ENCODE measurements around the gene TAF11L14. TPM values are rescaled to one million over a fixed set of nuclear protein-coding genes. Genes with fewer than 3 reads are reported as not detected.

Gene TAF11L14
- total and polyA plus RNA-seq, 9 of the 15 experiments (the other 6 are each of a cell fraction or from before 2014, with no cell fraction given), result not detected

- ChIA-PET CTCF (ENCODE audit: low intra/inter-chr PET ratio) (no interaction called here), POLR2A (no interaction called here)
- no peaks in the 10 kb centered on the region for H3K9me3 ChIP-seq (replicated peaks; ENCODE audit: control insufficient read depth, insufficient read depth, low read depth, low read length)
- no TSS peak for BruUV-seq (replicated peaks)
- 0% methylated on average over 2 of the region's 2 CpGs for WGBS (ENCODE audit: insufficient coverage, low coverage, missing lambda C conversion rate)
- no peaks in the 10 kb centered on the region for H3K4me1 ChIP-seq (replicated peaks in 1 of 2; ENCODE audit: control insufficient read depth in 2 of 2, insufficient read depth in 2 of 2, low read length in 2 of 2)
- H3K9me1 ChIP-seq (ENCODE audit: control insufficient read depth, insufficient read depth, low read length), result no peaks in the 10 kb centered on the region
- DNase-seq (ENCODE audit: extremely low read depth in 1 of 4, low spot score in 3 of 4) (no peak), FAIRE-seq (no peak), ATAC-seq (no peak)
- no peak overlapping the region for H3K4me2 ChIP-seq (ENCODE audit: insufficient read depth, low read length)
- no peaks in the 10 kb centered on the region for H3K79me2 ChIP-seq (ENCODE audit: control insufficient read depth, insufficient read depth, low read length)
- in situ Hi-C loops (cut with MboI), result no loop called here
- no peaks in the 10 kb centered on the region for H4K20me1 ChIP-seq (replicated peaks; ENCODE audit: control insufficient read depth, insufficient read depth, low read length)
- intact Hi-C loops (cut with micrococcal nuclease), result no loop called here
- no peak overlapping the region for H2AFZ ChIP-seq (ENCODE audit: low read depth, low read length)
- no peak overlapping the region for H3K9ac ChIP-seq (ENCODE audit: insufficient read depth in 1 of 2, low read depth in 2 of 2, low read length in 2 of 2)
- H3K4me3 ChIP-seq, result no peak overlapping the region
- no peak overlapping the region for H3K27ac ChIP-seq (ENCODE audit: extremely low read depth, low read depth, low read length)
- no peaks in the 10 kb centered on the region for H3K27me3 ChIP-seq (ENCODE audit: control insufficient read depth in 2 of 2, insufficient read depth in 2 of 2, low read length in 2 of 2)
- no peak for TF ChIP-seq FOXK2 (conservative IDR thresholded peaks at IDR 0.05 in 1 of 2, IDR thresholded peaks at IDR 0.05 in 1 of 2; ENCODE audit: low read depth in 2 of 2)
- TF ChIP-seq RBM17 (IDR thresholded peaks at IDR 0.05; ENCODE audit: borderline replicate concordance, low read depth, low read length), result no peak
- no peak for TF ChIP-seq RREB1 (CRISPR knock-in tag; IDR thresholded peaks at IDR 0.05)
- no peak for TF ChIP-seq BACH1 (tag; IDR thresholded peaks at IDR 0.05)
- TF ChIP-seq ZNF561 (CRISPR knock-in tag; conservative IDR thresholded peaks at IDR 0.05), result no peak
- no peak for TF ChIP-seq SMAD3 (CRISPR knock-in tag; conservative IDR thresholded peaks at IDR 0.05)
- TF ChIP-seq SMAD4 (CRISPR knock-in tag; conservative IDR thresholded peaks at IDR 0.05), result no peak
- TF ChIP-seq ATF2 (CRISPR knock-in tag; IDR thresholded peaks at IDR 0.05), result no peak
- TF ChIP-seq PHF21A (IDR thresholded peaks at IDR 0.05; ENCODE audit: borderline replicate concordance, low read depth), result no peak
- no peak for TF ChIP-seq EZH2 (IDR thresholded peaks at IDR 0.05; ENCODE audit: borderline replicate concordance, low read depth, low read length)
- TF ChIP-seq SAFB2 (IDR thresholded peaks at IDR 0.05; ENCODE audit: borderline replicate concordance, low read depth, low read length, severe bottlenecking), result no peak
- H3K36me3 ChIP-seq (ENCODE audit: control insufficient read depth, insufficient read depth, low read length), result no peaks in the 10 kb centered on the region
Measured at GRCh38 chr5:17680737-17681136, 46.5 kb downstream of the TAF11L14 start.

Data from K562 (cell line).